ENCODE measurements around the gene FOLR1. TPM values are rescaled to one million over a fixed set of nuclear protein-coding genes. Genes with fewer than 3 reads are reported as not detected.

FOLR1 gene
- total RNA-seq, 1 experiment from 2014 or later = 2.7 TPM

DNA sequence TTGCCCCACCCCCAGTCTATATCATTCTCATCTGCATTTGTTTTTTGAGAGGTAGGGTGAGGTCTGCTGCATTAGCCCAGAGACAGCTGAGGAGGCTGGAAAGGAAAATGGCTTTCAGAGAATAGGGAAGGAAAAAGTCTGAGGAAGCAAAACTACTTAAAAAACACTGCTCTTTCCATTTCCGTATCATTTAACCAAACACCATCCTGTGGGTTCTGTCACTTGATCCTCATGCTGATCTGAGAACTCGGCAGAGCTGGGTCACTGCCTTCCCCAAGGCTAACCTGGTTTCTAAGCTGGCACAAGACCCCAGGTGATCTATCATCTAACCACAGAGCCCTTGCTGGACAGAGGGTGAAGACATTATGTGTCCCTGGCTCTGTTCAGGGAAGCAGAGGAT lies 25.9 kb downstream of the FOLR1 start:
- H3K36me3 Mint-ChIP-seq (ENCODE audit: insufficient read depth, unreplicated experiment) = peaks cover 2% of the 10 kb centered on the region
- no peak overlapping the region for H3K27ac Mint-ChIP-seq (ENCODE audit: unreplicated experiment)
- TF ChIP-seq, protein P1, sequence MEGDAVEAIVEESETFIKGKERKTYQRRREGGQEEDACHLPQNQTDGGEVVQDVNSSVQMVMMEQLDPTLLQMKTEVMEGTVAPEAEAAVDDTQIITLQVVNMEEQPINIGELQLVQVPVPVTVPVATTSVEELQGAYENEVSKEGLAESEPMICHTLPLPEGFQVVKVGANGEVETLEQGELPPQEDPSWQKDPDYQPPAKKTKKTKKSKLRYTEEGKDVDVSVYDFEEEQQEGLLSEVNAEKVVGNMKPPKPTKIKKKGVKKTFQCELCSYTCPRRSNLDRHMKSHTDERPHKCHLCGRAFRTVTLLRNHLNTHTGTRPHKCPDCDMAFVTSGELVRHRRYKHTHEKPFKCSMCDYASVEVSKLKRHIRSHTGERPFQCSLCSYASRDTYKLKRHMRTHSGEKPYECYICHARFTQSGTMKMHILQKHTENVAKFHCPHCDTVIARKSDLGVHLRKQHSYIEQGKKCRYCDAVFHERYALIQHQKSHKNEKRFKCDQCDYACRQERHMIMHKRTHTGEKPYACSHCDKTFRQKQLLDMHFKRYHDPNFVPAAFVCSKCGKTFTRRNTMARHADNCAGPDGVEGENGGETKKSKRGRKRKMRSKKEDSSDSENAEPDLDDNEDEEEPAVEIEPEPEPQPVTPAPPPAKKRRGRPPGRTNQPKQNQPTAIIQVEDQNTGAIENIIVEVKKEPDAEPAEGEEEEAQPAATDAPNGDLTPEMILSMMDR (IDR thresholded peaks at IDR 0.05; ENCODE audit: unreplicated experiment) = no peak
- CTCF ChIA-PET = no interaction called here
- H3K4me1 Mint-ChIP-seq (ENCODE audit: low read depth, unreplicated experiment) = peaks cover 8% of the 10 kb centered on the region
- peaks cover 51% of the 10 kb centered on the region for H3K27me3 Mint-ChIP-seq (ENCODE audit: unreplicated experiment)
- H3K4me3 Mint-ChIP-seq (ENCODE audit: low read depth, unreplicated experiment) = no peak overlapping the region
- H3K9me3 Mint-ChIP-seq (ENCODE audit: low read depth, unreplicated experiment) = no peaks in the 10 kb centered on the region
- no peak for DNase-seq
- BruUV-seq (replicated peaks) = no TSS peak
- intact Hi-C loops (cut with micrococcal nuclease; ENCODE audit: unreplicated experiment) = no loop called here

DNA sequence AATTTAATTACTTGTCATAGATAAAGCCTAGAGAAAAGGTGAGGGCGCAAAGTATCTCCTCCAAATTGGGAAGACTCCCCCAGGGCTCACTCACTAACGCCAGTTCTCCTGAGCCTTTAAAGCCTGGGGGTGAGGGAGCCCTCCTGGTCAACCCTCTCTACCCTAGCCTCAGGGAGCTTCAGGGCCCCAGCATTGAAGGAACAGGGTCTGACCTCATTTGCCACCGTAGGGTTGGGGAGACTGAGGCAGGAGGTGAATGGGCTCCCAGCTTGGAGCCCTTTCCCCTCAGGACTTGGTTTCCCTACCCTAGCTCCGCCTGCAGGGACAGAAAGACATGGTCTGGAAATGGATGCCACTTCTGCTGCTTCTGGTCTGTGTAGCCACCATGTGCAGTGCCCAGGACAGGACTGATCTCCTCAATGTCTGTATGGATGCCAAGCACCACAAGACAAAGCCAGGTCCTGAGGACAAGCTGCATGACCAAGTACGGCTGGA lies 26.4 kb downstream of the FOLR1 start:
- Mint-ChIP-seq H3K4me3 (ENCODE audit: low read depth, unreplicated experiment) (no peak overlapping the region), H3K27ac (ENCODE audit: unreplicated experiment) (no peak overlapping the region), H3K4me1 (ENCODE audit: low read depth, unreplicated experiment) (peaks cover 8% of the 10 kb centered on the region), H3K9me3 (ENCODE audit: low read depth, unreplicated experiment) (no peaks in the 10 kb centered on the region), H3K27me3 (ENCODE audit: unreplicated experiment) (peaks cover 51% of the 10 kb centered on the region), H3K36me3 (ENCODE audit: insufficient read depth, unreplicated experiment) (peaks cover 7% of the 10 kb centered on the region)
- DNase-seq = no peak
- BruUV-seq (replicated peaks) = no TSS peak
- TF ChIP-seq, protein P1 (IDR thresholded peaks at IDR 0.05; ENCODE audit: unreplicated experiment) = no peak
- intact Hi-C loops (cut with micrococcal nuclease; ENCODE audit: unreplicated experiment) = no loop called here
- CTCF ChIA-PET = no interaction called here

- Mint-ChIP-seq H3K27me3 (ENCODE audit: unreplicated experiment) (peaks cover 33% of the 10 kb centered on the region), H3K27ac (ENCODE audit: unreplicated experiment) (no peak overlapping the region), H3K36me3 (ENCODE audit: insufficient read depth, unreplicated experiment) (peaks cover 32% of the 10 kb centered on the region), H3K4me1 (ENCODE audit: low read depth, unreplicated experiment) (peaks cover 17% of the 10 kb centered on the region), H3K4me3 (ENCODE audit: low read depth, unreplicated experiment) (no peak overlapping the region), H3K9me3 (ENCODE audit: low read depth, unreplicated experiment) (no peaks in the 10 kb centered on the region)
- no TSS peak for BruUV-seq (replicated peaks)
- intact Hi-C loops (cut with micrococcal nuclease; ENCODE audit: unreplicated experiment) = loop anchor here (10.0 kb wide), 1 partner anchor 194 kb away; no protein-coding TSS in a partner anchor
- CTCF ChIA-PET = no interaction called here
- DNase-seq = no peak
- TF ChIP-seq, protein P1 (IDR thresholded peaks at IDR 0.05; ENCODE audit: unreplicated experiment) = no peak
Observed at GRCh38 chr11:72220696-72221363, 28.9 kb downstream of the FOLR1 start.

DNA sequence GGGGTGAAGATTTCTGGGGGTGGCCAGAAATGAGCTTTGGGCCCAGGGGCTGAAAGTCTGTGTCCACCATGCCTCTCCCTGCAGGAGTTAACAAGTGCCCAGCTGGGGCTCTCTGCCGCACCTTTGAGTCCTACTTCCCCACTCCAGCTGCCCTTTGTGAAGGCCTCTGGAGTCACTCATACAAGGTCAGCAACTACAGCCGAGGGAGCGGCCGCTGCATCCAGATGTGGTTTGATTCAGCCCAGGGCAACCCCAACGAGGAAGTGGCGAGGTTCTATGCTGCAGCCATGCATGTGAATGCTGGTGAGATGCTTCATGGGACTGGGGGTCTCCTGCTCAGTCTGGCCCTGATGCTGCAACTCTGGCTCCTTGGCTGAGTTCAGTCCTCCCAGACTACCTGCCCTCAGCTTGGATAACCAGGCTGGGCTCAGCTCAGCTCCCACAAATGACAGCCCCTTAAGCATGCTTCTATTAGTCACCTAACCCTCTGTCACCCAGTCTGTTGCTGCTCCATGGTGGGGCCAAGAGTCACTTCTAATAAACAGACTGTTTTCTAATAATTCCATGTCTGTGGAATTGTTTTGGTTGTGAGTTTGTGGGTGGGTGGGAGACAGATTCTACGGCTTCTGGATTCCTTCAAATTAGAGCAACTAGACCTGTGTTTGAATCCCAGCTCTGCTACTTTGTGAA lies 29.6 kb downstream of the FOLR1 start:
- TF ChIP-seq, protein P1 (IDR thresholded peaks at IDR 0.05; ENCODE audit: unreplicated experiment) = no peak
- no peak overlapping the region for H3K4me3 Mint-ChIP-seq (ENCODE audit: low read depth, unreplicated experiment)
- H3K36me3 Mint-ChIP-seq (ENCODE audit: insufficient read depth, unreplicated experiment) = peaks cover 34% of the 10 kb centered on the region
- DNase-seq = no peak
- H3K27me3 Mint-ChIP-seq (ENCODE audit: unreplicated experiment) = peaks cover 26% of the 10 kb centered on the region
- no TSS peak for BruUV-seq (replicated peaks)
- no peak overlapping the region for H3K27ac Mint-ChIP-seq (ENCODE audit: unreplicated experiment)
- H3K9me3 Mint-ChIP-seq (ENCODE audit: low read depth, unreplicated experiment) = no peaks in the 10 kb centered on the region
- CTCF ChIA-PET = no interaction called here
- intact Hi-C loops (cut with micrococcal nuclease; ENCODE audit: unreplicated experiment) = loop anchor here (10.0 kb wide), 1 partner anchor 193 kb away; no protein-coding TSS in a partner anchor
- peaks cover 20% of the 10 kb centered on the region for H3K4me1 Mint-ChIP-seq (ENCODE audit: low read depth, unreplicated experiment)

Data from Calu3 (cell line).